IPS DF 4.7 (cell line): ENCODE measurements around the gene PRG2.
"Not testable (repeated sequence)": the region's sequence is repeated elsewhere in the genome, so short reads cannot be mapped to it uniquely, and the experiment has no call there.

Experiments
- DNase-seq: peaks from one replicate; pipeline ENCODE4 v3.0.0-alpha.2; 2013; ENCODE audit warnings: low spot score; ENCODE audit errors: extremely low read depth

The PRG2 gene

GRCh38 chr11:57348636-57349313 is 41.7 kb downstream of the PRG2 start:
- DNase-seq = no peak

GRCh38 chr11:57348052-57348451 is 42.4 kb downstream of the PRG2 start:
- DNase-seq = no peak

DNA sequence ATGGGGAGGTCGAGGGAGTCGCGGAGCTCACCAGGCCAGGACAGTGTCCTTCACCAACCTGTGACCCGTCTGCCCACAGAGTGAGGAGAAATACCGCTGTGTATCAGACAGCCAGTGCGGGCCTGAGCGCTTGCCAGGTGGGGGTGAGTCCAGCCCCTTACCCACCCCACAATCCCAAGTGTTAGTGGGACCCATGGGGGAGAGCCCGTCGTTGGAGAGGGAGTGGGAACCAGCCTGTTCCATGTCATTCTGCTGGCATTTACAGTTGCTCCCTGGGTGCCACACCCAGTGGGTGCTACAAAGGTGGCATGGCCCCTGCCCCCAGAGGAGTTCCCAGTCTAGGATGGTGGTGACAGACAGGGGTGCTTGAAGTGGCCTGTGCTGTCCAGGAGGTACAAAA is 43.1 kb downstream of the PRG2 start:
- no peak for DNase-seq

- no peak for DNase-seq
These were observed 44.8 kb downstream of the PRG2 start for GRCh38 chr11:57345555-57346211.

DNA sequence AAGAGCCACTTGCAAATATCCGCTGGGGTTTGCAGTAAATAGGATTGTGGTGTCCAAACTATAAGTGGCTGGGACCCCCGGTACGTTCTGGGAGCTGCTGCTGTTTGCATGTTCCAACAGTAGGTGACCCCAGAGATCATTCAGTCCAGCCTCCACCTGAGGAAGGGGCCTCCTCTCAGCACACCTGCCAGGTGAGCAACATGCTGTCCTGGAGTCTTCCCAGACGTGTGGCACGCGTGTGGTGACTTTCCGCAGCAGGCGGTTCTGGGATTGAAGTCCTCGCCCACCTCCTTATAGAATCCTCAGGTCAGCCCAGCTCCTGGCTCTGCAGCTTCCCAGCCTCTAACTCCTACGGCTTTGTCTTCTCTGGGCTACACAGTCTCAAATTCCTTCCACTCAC is 45.6 kb downstream of the PRG2 start:
- DNase-seq = no peak

DNA sequence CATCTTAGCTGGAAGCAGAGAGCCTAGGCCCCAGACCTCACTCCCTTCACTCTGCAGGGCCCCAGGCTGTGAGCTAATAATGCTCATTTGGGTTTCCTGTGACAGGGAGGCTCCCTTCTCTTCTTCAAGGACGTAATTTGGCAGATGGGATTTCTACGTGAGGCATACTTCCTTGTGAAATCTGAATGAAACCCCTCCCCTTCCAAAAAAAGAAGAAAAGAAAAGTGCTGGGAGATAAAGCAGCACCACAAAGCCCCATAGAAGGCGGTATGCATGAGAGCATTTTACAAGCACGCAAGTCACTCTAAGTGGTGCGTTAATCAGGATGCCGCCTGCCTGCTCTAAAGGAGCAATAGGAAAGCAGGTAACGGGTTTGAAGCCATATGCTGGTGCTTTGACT is 46.6 kb downstream of the PRG2 start:
- no peak for DNase-seq

GRCh38 chr11:57342702-57343101 is 47.7 kb downstream of the PRG2 start:
- DNase-seq = no peak

DNA sequence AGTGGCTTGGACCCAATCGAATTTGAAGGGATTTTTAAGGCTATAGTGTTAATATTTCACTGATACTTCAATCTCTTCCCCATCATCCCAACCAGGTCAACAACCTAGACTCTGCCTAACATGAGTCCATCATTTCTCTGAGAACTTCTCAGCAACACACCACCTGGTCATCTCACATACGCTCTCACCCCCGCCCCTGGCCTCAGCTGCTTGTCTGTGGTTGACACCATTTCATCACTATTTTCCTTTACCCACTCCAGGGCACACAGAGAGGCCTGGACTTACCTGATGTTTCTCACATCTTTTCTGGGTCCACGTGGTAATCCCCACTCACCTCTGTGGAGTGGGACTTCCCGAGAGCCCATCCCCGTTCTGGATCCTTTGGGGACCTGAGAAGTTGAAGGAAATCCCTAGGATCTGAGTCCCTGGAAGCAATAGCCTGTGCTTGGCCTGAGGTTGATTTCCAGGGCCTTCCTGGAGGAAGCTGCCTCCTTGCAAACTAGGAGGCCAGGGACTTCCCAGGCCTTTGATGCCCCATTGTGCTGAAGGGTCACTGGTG is 49.1 kb downstream of the PRG2 start:
- DNase-seq = no peak

GRCh38 chr11:57340039-57340615 is 50.3 kb downstream of the PRG2 start:
- no peak for DNase-seq

GRCh38 chr11:57339328-57339727 is 51.1 kb downstream of the PRG2 start:
- DNase-seq = no peak

- no peak for DNase-seq
These were observed 52.3 kb downstream of the PRG2 start, which contains the start of gene P2RX3 for GRCh38 chr11:57338142-57338541. P2RX3 (plus strand) TSS chr11:57338352; CDS start chr11:57338551, 199 bp downstream.

DNA sequence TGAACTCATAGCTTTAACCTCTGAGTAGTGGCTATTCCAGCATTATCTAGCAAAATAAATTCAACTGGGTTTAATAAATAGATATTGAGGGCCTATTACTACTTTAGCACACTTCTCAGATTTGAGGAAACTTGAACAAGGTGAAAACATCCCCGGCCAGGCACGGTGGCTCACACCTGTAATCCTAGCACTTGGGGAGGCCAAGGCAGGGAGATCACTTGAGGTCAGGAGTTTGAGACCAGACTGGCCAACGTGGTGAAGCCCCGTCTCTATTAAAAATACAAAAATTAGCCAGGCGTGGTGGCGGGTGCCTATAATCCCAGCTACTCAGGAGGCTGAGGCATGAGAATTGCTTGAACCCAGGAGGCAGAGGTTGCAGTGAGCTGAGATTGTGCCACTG is 53.6 kb downstream of the PRG2 start:
- not testable (repeated sequence) for DNase-seq
